GM23338 (cell line): Measurements from ENCODE around the gene INO80B.

ENCODE experiments used
- CREB1 ChIP-seq: fragments of 250-450 bp; sonication (Bioruptor Pico); IDR thresholded peaks from 2 replicates; pipeline ENCODE4 v1.5.0; 2020; ENCODE audit warnings: low read depth, mild to moderate bottlenecking, moderate library complexity
- CTCF ChIP-seq, 2 experiments: fragments of 200-600 bp in 1 of 2; sonication (generic) in 1 of 2; conservative IDR thresholded peaks; 2 replicates each; pipeline versions ENCODE4 v1.5.1 to v1.6.1; 2016 to 2017; ENCODE audit warnings: antibody characterized with exemption in 2 of 2, low read depth in 2 of 2, mild to moderate bottlenecking in 2 of 2, moderate library complexity in 1 of 2
- ETS1 ChIP-seq: IDR thresholded peaks from 2 replicates; pipeline ENCODE4 v1.6.1; 2016; ENCODE audit warnings: antibody characterized with exemption
- EZH2 ChIP-seq: fragments of 200-600 bp; sonication (generic); IDR thresholded peaks from one replicate; pipeline ENCODE4 v1.8.0; 2017; ENCODE audit warnings: antibody characterized with exemption, mild to moderate bottlenecking, low read depth; ENCODE audit not compliant: unreplicated experiment
- EZH2phosphoT487 ChIP-seq: fragments of 200-600 bp; sonication (generic); IDR thresholded peaks from one replicate; pipeline ENCODE4 v1.8.1; 2018; ENCODE audit warnings: antibody characterized with exemption; ENCODE audit not compliant: unreplicated experiment
- JUNB ChIP-seq: IDR thresholded peaks from one replicate; pipeline ENCODE4 v1.6.1; 2016; ENCODE audit warnings: antibody characterized with exemption; ENCODE audit not compliant: unreplicated experiment
- POLR2AphosphoS5 ChIP-seq: IDR thresholded peaks from 2 replicates; pipeline ENCODE4 v1.6.1; 2016; ENCODE audit warnings: antibody characterized with exemption, low read depth
- REST ChIP-seq: IDR thresholded peaks from one replicate; pipeline ENCODE4 v1.6.1; 2018; ENCODE audit warnings: antibody characterized with exemption; ENCODE audit not compliant: unreplicated experiment
- STAT1 ChIP-seq: IDR thresholded peaks from one replicate; pipeline ENCODE4 v1.6.1; 2016; ENCODE audit warnings: antibody characterized with exemption; ENCODE audit not compliant: unreplicated experiment
- ZNF114 ChIP-seq: fragments of 250-450 bp; sonication (Bioruptor Pico); IDR thresholded peaks from 2 replicates; pipeline ENCODE4 v1.5.0; 2020; ENCODE audit warnings: mild to moderate bottlenecking, moderate library complexity
- ZNF331 ChIP-seq: fragments of 250-450 bp; sonication (Bioruptor Pico); IDR thresholded peaks from 2 replicates; pipeline ENCODE4 v1.5.0; 2020; ENCODE audit warnings: low read depth, mild to moderate bottlenecking, moderate library complexity
- ZNF462 ChIP-seq: fragments of 250-450 bp; sonication (Bioruptor Pico); IDR thresholded peaks from 2 replicates; pipeline ENCODE4 v1.5.0; 2020; ENCODE audit warnings: mild to moderate bottlenecking, moderate library complexity

GRCh38 chr2:74500578-74500946 is 45.7 kb downstream of the INO80B start:
- TF ChIP-seq REST (no peak), CTCF (conservative IDR thresholded peaks at IDR 0.05; ENCODE audit: low read depth in 2 of 2) (no peak), ZNF331 (CRISPR knock-in tag) (no peak), EZH2phosphoT487 (no peak), ZNF114 (CRISPR knock-in tag) (no peak), STAT1 (no peak), EZH2 (no peak), ETS1 (no peak), CREB1 (CRISPR knock-in tag) (no peak), POLR2AphosphoS5 (no peak), ZNF462 (CRISPR knock-in tag) (no peak), JUNB (no peak)
